GM12892 (cell line): Measurements from ENCODE around the gene TBRG4.

Experiments
- POLR2A ChIP-seq: IDR thresholded peaks from 2 replicates; pipeline ENCODE4 v1.6.1; 2011; ENCODE audit warnings: low read depth, low read length, control low read depth
- POLR2AphosphoS5 ChIP-seq: IDR thresholded peaks from 2 replicates; pipeline ENCODE4 v1.6.1; 2011; ENCODE audit warnings: low read depth, low read length, control low read depth
- TAF1 ChIP-seq: IDR thresholded peaks from 2 replicates; pipeline ENCODE4 v1.6.1; 2011; ENCODE audit warnings: low read depth, mild to moderate bottlenecking, control low read depth, low read length, borderline replicate concordance

DNA sequence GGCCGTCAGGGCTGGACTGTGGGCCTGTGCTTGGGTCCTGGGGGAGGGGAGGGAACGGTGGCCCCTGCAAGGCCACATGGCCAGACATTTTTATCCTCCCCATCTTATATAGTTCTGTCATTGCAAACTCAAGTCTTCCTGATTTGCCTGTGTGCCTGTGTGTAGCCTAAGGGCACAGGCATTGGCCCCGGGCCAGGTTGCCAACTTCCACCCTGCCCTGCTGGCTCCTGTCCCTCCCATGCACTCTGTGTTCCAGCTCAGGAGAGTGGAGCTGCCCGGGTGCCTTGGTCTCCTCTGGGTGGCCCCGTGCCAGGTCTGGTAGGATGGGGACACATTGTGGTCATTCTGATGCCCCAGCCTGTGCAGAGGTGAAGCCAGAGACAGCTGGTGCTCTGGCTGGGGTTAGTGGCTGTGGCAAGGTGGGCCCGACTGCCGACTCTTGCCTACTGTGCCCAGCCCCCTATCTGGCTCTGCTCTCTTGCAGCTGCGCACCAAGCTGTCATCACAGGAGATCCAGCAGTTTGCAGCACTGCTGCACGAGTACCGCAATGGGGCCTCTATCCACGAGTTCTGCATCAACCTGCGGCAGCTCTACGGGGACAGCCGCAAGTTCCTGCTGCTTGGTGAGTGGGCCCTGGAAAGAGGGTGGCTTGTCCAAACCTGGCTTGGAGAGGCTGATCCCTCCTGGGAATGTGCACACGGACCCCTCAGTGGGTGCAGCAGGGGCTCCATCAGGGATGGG is 37.5 kb downstream of the TBRG4 start:
- TF ChIP-seq POLR2A (no peak), POLR2AphosphoS5 (no peak), TAF1 (no peak)
